Type B pancreatic cell (in vitro differentiated cells): ENCODE results near the gene NANP. TPM values are rescaled to one million over a fixed set of nuclear protein-coding genes. Genes with fewer than 3 reads are reported as not detected.

Experiments
- DNase-seq: peaks from one replicate; pipeline ENCODE4 v3.0.0; 2021; ENCODE audit warnings: mixed read lengths; ENCODE audit not compliant: unreplicated experiment; ENCODE audit errors: extremely low spot score
- H3K27ac Mint-ChIP-seq: 2 replicates; pipeline ENCODE4 v1.8.0; 2021; ENCODE audit warnings: mild to moderate bottlenecking, mixed read lengths
- H3K27me3 Mint-ChIP-seq: 2 replicates; pipeline ENCODE4 v1.8.0; 2021; ENCODE audit warnings: mixed read lengths
- H3K36me3 Mint-ChIP-seq: 2 replicates; pipeline ENCODE4 v1.8.0; 2021; ENCODE audit warnings: mixed read lengths
- H3K4me1 Mint-ChIP-seq: one replicate; pipeline ENCODE4 v1.8.0; 2021; ENCODE audit warnings: mixed read lengths; ENCODE audit not compliant: unreplicated experiment
- H3K4me3 Mint-ChIP-seq: 2 replicates; pipeline ENCODE4 v1.8.0; 2021; ENCODE audit warnings: mild to moderate bottlenecking, mixed read lengths
- H3K9me3 Mint-ChIP-seq: 2 replicates; pipeline ENCODE4 v1.8.0; 2021; ENCODE audit warnings: mixed read lengths
- CTCF ChIP-seq: fragments of 200-600 bp; sonication (generic); conservative IDR thresholded peaks from 2 replicates; pipeline ENCODE4 v1.5.0; 2021; ENCODE audit warnings: antibody characterized with exemption, mild to moderate bottlenecking
- total RNA-seq: library from RNA; stranded (reverse); gene quantifications from 2 replicates; pipeline ENCODE4 v1.2.1, GENCODE V29; 2021; ENCODE audit warnings: low replicate concordance

Gene NANP
- total RNA-seq, 1 donor from 2014 or later: 6.3 TPM

- Mint-ChIP-seq H3K27me3 (no peaks in the 10 kb centered on the region), H3K36me3 (peaks cover 25% of the 10 kb centered on the region), H3K4me3 (no peak overlapping the region), H3K4me1 (peaks cover 53% of the 10 kb centered on the region), H3K9me3 (no peaks in the 10 kb centered on the region), H3K27ac (no peak overlapping the region)
- no peak for TF ChIP-seq CTCF
- DNase-seq: no peak
These were observed 49.4 kb downstream of the NANP start for GRCh38 chr20:25574411-25574810.

DNA sequence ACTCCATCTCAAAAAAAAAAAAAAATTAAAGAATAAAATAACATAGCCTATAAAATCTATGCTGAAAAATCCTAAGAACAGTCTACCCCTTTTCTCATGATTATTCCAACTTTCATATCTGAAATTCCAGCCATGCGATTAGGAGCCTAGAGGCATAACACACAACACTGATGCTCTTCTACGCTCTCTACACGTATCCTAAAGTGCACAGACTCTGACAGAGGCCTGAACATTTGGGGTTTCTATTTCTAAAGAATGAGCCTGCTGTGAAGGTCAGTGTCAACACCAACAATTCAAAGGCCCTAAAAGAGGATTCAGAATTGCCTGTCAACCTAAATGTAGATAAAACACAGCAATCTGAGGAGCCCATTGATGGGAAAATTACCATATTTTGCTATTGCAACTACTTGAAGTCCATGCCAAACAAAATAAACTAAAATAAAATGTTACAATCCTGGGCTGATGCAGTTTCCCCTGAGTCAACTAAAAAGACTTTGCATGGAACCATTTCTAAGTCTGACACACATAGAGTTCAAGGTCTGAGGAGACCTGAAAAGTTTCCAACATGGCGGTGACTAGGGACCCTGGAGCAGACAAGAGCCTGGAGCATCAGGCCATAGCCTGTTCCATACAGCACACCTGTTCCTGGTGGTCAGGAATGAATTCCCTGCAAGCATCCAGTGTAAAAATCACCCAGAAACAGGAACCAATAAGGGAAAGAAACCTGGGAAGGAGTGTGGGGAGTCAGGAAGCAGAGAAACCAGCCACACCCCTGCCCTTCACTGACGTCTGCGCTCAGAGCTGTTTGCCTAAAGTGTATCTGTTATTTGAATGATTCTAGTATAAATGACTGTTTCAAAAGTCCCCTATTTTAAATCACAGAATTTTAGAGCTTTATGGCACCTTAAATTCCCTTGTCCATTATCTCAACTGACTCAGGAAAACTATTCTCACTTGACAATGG lies 50.2 kb downstream of the NANP start:
- Mint-ChIP-seq H3K27ac (no peak overlapping the region), H3K4me1 (peaks cover 48% of the 10 kb centered on the region), H3K4me3 (peak overlapping the region; percentile 14), H3K9me3 (no peaks in the 10 kb centered on the region), H3K36me3 (peaks cover 25% of the 10 kb centered on the region), H3K27me3 (no peaks in the 10 kb centered on the region)
- no peak for DNase-seq
- TF ChIP-seq CTCF: no peak

DNA sequence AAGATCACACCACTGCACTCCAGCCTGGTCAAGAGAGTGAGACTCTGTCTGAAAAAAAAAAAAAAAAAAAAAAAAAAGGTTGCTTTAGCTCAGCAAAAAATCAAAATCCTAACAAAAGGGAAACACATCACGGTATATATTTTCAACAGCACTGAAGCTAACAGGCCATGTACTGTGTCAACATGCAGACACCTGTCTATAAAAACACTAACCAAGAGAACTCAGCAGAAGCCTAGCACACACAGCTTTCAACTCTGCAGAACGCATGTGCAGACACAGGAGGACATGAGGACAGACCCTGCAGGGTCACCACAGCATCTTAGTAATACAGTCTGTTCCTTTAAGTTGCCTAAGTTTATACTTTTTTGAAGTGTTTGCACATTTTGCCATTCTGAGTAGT lies 52.0 kb downstream of the NANP start:
- H3K4me1 Mint-ChIP-seq: peaks cover 48% of the 10 kb centered on the region
- TF ChIP-seq CTCF: no peak
- H3K27me3 Mint-ChIP-seq: no peaks in the 10 kb centered on the region
- H3K4me3 Mint-ChIP-seq: no peak overlapping the region
- H3K27ac Mint-ChIP-seq: no peak overlapping the region
- peaks cover 25% of the 10 kb centered on the region for H3K36me3 Mint-ChIP-seq
- no peak for DNase-seq
- H3K9me3 Mint-ChIP-seq: no peaks in the 10 kb centered on the region

DNA sequence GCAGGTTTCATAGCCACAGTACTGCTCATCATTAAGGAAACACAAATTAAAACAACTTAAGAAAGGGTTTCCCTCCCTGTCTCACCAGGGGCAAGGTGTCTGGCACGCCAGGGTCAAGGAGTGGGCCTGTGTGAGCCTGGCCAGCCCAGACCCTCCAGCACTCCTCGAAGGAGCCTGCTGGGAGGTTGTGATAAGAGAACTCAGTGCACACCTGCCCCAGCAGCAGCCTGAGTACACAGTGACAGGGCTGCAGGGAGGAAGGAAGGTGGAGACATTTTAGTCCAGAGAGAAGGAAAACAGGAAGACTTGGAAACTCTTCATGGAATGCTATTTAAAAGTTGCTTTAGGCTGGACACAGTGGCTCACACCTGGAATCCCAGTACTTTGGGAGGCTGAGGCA lies 52.6 kb downstream of the NANP start:
- peaks cover 52% of the 10 kb centered on the region for H3K4me1 Mint-ChIP-seq
- H3K4me3 Mint-ChIP-seq: peak overlapping the region; percentile 52
- DNase-seq: no peak
- peaks cover 29% of the 10 kb centered on the region for H3K36me3 Mint-ChIP-seq
- H3K9me3 Mint-ChIP-seq: no peaks in the 10 kb centered on the region
- no peaks in the 10 kb centered on the region for H3K27me3 Mint-ChIP-seq
- peak overlapping the region; percentile 46 for H3K27ac Mint-ChIP-seq
- no peak for TF ChIP-seq CTCF

GRCh38 chr20:25570148-25570530 lies 53.7 kb downstream of the NANP start:
- Mint-ChIP-seq H3K9me3 (no peaks in the 10 kb centered on the region), H3K4me1 (peaks cover 56% of the 10 kb centered on the region), H3K4me3 (no peak overlapping the region), H3K27ac (no peak overlapping the region), H3K27me3 (no peaks in the 10 kb centered on the region), H3K36me3 (peaks cover 28% of the 10 kb centered on the region)
- no peak for DNase-seq
- TF ChIP-seq CTCF: no peak
